CD4-positive, CD25-positive, alpha-beta regulatory T cell (primary cell): ENCODE data around the gene FAM184B. TPM values are rescaled to one million over a fixed set of nuclear protein-coding genes. Genes with fewer than 3 reads are reported as not detected.
A peak's percentile ranks its signal among the peaks of the same experiment; 100 is the strongest.

Experiments used
- ATAC-seq, 2 donors: fragments of 150-1000 bp; cut with Tn5 transposase; one replicate each; pipeline ENCODE4 v1.10.0; 2021; ENCODE audit warnings: low read depth in 2 of 2, moderate number of reproducible peaks in 2 of 2, moderate library complexity in 1 of 2
- DNase-seq, 3 donors: peaks; one replicate each; pipeline versions ENCODE4 v3.0.0 to v3.0.0-alpha.2; 2012 to 2022; ENCODE audit warnings: mixed read lengths in 1 of 3
- H3K27ac ChIP-seq: one replicate; pipeline ENCODE4 v1.7.0; 2013; ENCODE audit warnings: mild to moderate bottlenecking, low read length; ENCODE audit not compliant: insufficient read depth, poor library complexity, severe bottlenecking
- H3K27me3 ChIP-seq: one replicate; pipeline ENCODE4 v1.7.0; 2013; ENCODE audit warnings: low read length; ENCODE audit not compliant: control insufficient read depth, insufficient read depth
- H3K36me3 ChIP-seq: one replicate; pipeline ENCODE4 v1.7.0; 2013; ENCODE audit warnings: mild to moderate bottlenecking, low read length, moderate library complexity; ENCODE audit not compliant: control insufficient read depth, insufficient read depth
- H3K4me1 ChIP-seq: 2 replicates; pipeline ENCODE4 v1.7.0; 2013; ENCODE audit warnings: mild to moderate bottlenecking, low read length; ENCODE audit not compliant: insufficient read depth, control insufficient read depth, poor library complexity, severe bottlenecking
- H3K4me3 ChIP-seq: one replicate; pipeline ENCODE4 v1.7.0; 2013; ENCODE audit warnings: low read depth, mild to moderate bottlenecking, low read length, moderate library complexity
- H3K9me3 ChIP-seq, 2 experiments: 1 replicate in 1 of 2; 2 replicates in 1 of 2; pipeline ENCODE4 v1.7.0; 2013; ENCODE audit warnings: low read length in 2 of 2, mild to moderate bottlenecking in 1 of 2, moderate library complexity in 1 of 2; ENCODE audit not compliant: control insufficient read depth in 2 of 2
- H3K27ac Mint-ChIP-seq, 3 donors: one replicate each; pipeline ENCODE4 v1.8.0; 2020 to 2022; ENCODE audit warnings: mild to moderate bottlenecking in 3 of 3, mixed read lengths in 3 of 3, moderate library complexity in 2 of 3
- H3K27me3 Mint-ChIP-seq: one replicate; pipeline ENCODE4 v1.8.0; 2022; ENCODE audit warnings: mild to moderate bottlenecking, mixed read lengths
- H3K36me3 Mint-ChIP-seq: one replicate; pipeline ENCODE4 v1.8.0; 2020; ENCODE audit warnings: mixed read lengths
- H3K4me1 Mint-ChIP-seq, 4 donors: one replicate each; pipeline ENCODE4 v1.8.0; 2020 to 2022; ENCODE audit warnings: mixed read lengths in 4 of 4, mild to moderate bottlenecking in 1 of 4
- H3K4me3 Mint-ChIP-seq, 4 donors: one replicate each; pipeline ENCODE4 v1.8.0; 2020 to 2022; ENCODE audit warnings: mild to moderate bottlenecking in 4 of 4, mixed read lengths in 4 of 4, moderate library complexity in 3 of 4
- H3K9me3 Mint-ChIP-seq, 7 donors: one replicate each; pipeline ENCODE4 v1.8.0; 2020 to 2022; ENCODE audit warnings: mixed read lengths in 7 of 7, mild to moderate bottlenecking in 3 of 7, moderate library complexity in 2 of 7
- polyA plus RNA-seq, 4 donors: library from polyadenylated mRNA; unstranded; fragments of 300-500 nt; fragmentation: Illumina TruSeq; gene quantifications; one replicate each; pipeline ENCODE4 v1.2.3, GENCODE V29; 2021
- total RNA-seq: library from RNA; stranded (reverse); gene quantifications from one replicate; pipeline ENCODE4 v1.2.3, GENCODE V29; 2022

FAM184B gene
- total and polyA plus RNA-seq, 5 donors from 2014 or later, result 0.03 TPM; not detected in 4

- H3K27me3 ChIP-seq, result no peaks in the 10 kb centered on the region
- no peaks in the 10 kb centered on the region for H3K9me3 Mint-ChIP-seq
- H3K9me3 ChIP-seq, result no peaks in the 10 kb centered on the region
- H3K27me3 Mint-ChIP-seq, result no peaks in the 10 kb centered on the region
- no peak overlapping the region for H3K4me3 ChIP-seq
- peaks cover 9% of the 10 kb centered on the region for H3K4me1 ChIP-seq
- H3K27ac ChIP-seq, result no peak overlapping the region
- H3K27ac Mint-ChIP-seq, result no peak overlapping the region
- DNase-seq (no peak), ATAC-seq (no peak)
- H3K4me3 Mint-ChIP-seq, result no peak overlapping the region
- peaks cover 62% of the 10 kb centered on the region for H3K36me3 Mint-ChIP-seq
- peaks cover 4 to 52% (median 35%) of the 10 kb centered on the region in 4 donors for H3K4me1 Mint-ChIP-seq
- peaks cover 93% of the 10 kb centered on the region for H3K36me3 ChIP-seq
Observed at GRCh38 chr4:17623451-17624001, 157.9 kb downstream of the FAM184B start.

GRCh38 chr4:17619416-17620105, 161.9 kb downstream of the FAM184B start:
- peak overlapping the region in 3 of 4 donors; percentile 32 to 57 (median 35) for H3K4me3 Mint-ChIP-seq
- H3K27me3 Mint-ChIP-seq, result peaks cover 5% of the 10 kb centered on the region
- Histone ChIP-seq H3K27ac (no peak overlapping the region), H3K27me3 (no peaks in the 10 kb centered on the region), H3K36me3 (peaks cover 65% of the 10 kb centered on the region), H3K9me3 (no peaks in the 10 kb centered on the region), H3K4me3 (peak overlapping the region; percentile 30), H3K4me1 (peaks cover 41% of the 10 kb centered on the region)
- peaks cover 8 to 63% (median 42%) of the 10 kb centered on the region in 4 donors for H3K4me1 Mint-ChIP-seq
- DNase-seq (no peak), ATAC-seq (no peak)
- no peaks in the 10 kb centered on the region for H3K9me3 Mint-ChIP-seq
- peak overlapping the region; percentile 15 to 58 (median 21) for H3K27ac Mint-ChIP-seq
- peaks cover 45% of the 10 kb centered on the region for H3K36me3 Mint-ChIP-seq

GRCh38 chr4:17618926-17619325, 162.5 kb downstream of the FAM184B start:
- Mint-ChIP-seq H3K27ac (peak overlapping the region; percentile 21 to 58 (median 50)), H3K36me3 (peaks cover 41% of the 10 kb centered on the region), H3K9me3 (no peaks in the 10 kb centered on the region), H3K27me3 (peaks cover 11% of the 10 kb centered on the region), H3K4me1 (peaks cover 8 to 63% (median 38%) of the 10 kb centered on the region in 4 donors), H3K4me3 (peak overlapping the region; percentile 0 to 90 (median 58))
- H3K36me3 ChIP-seq, result peaks cover 58% of the 10 kb centered on the region
- H3K9me3 ChIP-seq, result no peaks in the 10 kb centered on the region
- DNase-seq, result peak in 1 of 3 donors; percentile 14
- H3K4me3 ChIP-seq, result peak overlapping the region; percentile 30
- H3K27me3 ChIP-seq, result no peaks in the 10 kb centered on the region
- peaks cover 43% of the 10 kb centered on the region for H3K4me1 ChIP-seq
- ATAC-seq, result no peak
- no peak overlapping the region for H3K27ac ChIP-seq

- no peak for DNase-seq
- peaks cover 27% of the 10 kb centered on the region for H3K36me3 Mint-ChIP-seq
Observed at GRCh38 chr4:17616283-17616682, 165.1 kb downstream of the FAM184B start.

GRCh38 chr4:17614416-17615299, 166.8 kb downstream of the FAM184B start, which contains the start of gene MED28:
TSS of gene MED28 (plus strand) at chr4:17614641. CDS start at chr4:17614655, 14 bp downstream.
- H3K9me3 Mint-ChIP-seq, result no peaks in the 10 kb centered on the region
- H3K27ac Mint-ChIP-seq, result peak within 1 kb of the TSS; percentile 97 to 100 (median 97)
- peaks cover 46% of the 10 kb centered on the region for H3K4me1 ChIP-seq
- H3K4me1 Mint-ChIP-seq, result peaks cover 15 to 60% (median 33%) of the 10 kb centered on the region in 4 donors
- no peaks in the 10 kb centered on the region for H3K9me3 ChIP-seq
- peaks cover 14% of the 10 kb centered on the region for H3K27me3 Mint-ChIP-seq
- peak within 1 kb of the TSS; percentile 97 to 100 (median 98) for H3K4me3 Mint-ChIP-seq
- H3K4me3 ChIP-seq, result peak within 1 kb of the TSS; percentile 99
- DNase-seq, result peak; percentile 94 to 96 (median 95)
- H3K36me3 Mint-ChIP-seq, result peaks cover 21% of the 10 kb centered on the region
- peak within 1 kb of the TSS; percentile 91 for H3K27ac ChIP-seq
- ATAC-seq, result peak; percentile 94
- H3K27me3 ChIP-seq, result no peaks in the 10 kb centered on the region
- peaks cover 17% of the 10 kb centered on the region for H3K36me3 ChIP-seq

More at GRCh38 chr4:17616283-17616682, 165.1 kb downstream of the FAM184B start:
- peak overlapping the region; percentile 84 to 86 (median 85) for H3K4me3 Mint-ChIP-seq
- no peaks in the 10 kb centered on the region for H3K9me3 Mint-ChIP-seq
- H3K9me3 ChIP-seq, result no peaks in the 10 kb centered on the region
- peaks cover 33% of the 10 kb centered on the region for H3K36me3 ChIP-seq
- ATAC-seq, result no peak
- peak overlapping the region in 2 of 3 donors; percentile 72 to 78 for H3K27ac Mint-ChIP-seq
- peak overlapping the region; percentile 69 for H3K4me3 ChIP-seq
- peaks cover 14% of the 10 kb centered on the region for H3K27me3 Mint-ChIP-seq
- H3K27me3 ChIP-seq, result no peaks in the 10 kb centered on the region
- H3K4me1 Mint-ChIP-seq, result peaks cover 15 to 64% (median 37%) of the 10 kb centered on the region in 4 donors
- H3K27ac ChIP-seq, result no peak overlapping the region
- H3K4me1 ChIP-seq, result peaks cover 46% of the 10 kb centered on the region

GRCh38 chr4:17613761-17614415, 167.5 kb downstream of the FAM184B start:
- ATAC-seq (peak; percentile 35 to 44), DNase-seq (peak in 1 of 3 donors; percentile 14)
- Histone ChIP-seq H3K4me3 (peak overlapping the region; percentile 99), H3K27me3 (no peaks in the 10 kb centered on the region), H3K27ac (peak overlapping the region; percentile 91), H3K4me1 (peaks cover 40% of the 10 kb centered on the region), H3K36me3 (peaks cover 12% of the 10 kb centered on the region), H3K9me3 (no peaks in the 10 kb centered on the region)
- Mint-ChIP-seq H3K4me3 (peak overlapping the region; percentile 97 to 100 (median 98)), H3K27ac (peak overlapping the region; percentile 97 to 100 (median 97)), H3K36me3 (peaks cover 14% of the 10 kb centered on the region), H3K27me3 (peaks cover 14% of the 10 kb centered on the region), H3K4me1 (peaks cover 12 to 53% (median 26%) of the 10 kb centered on the region in 4 donors), H3K9me3 (no peaks in the 10 kb centered on the region)

GRCh38 chr4:17605236-17605635, 176.2 kb downstream of the FAM184B start:
- H3K4me1 ChIP-seq, result no peaks in the 10 kb centered on the region
- no peak overlapping the region for H3K27ac ChIP-seq
- Mint-ChIP-seq H3K27me3 (no peaks in the 10 kb centered on the region), H3K4me3 (no peak overlapping the region), H3K9me3 (no peaks in the 10 kb centered on the region), H3K4me1 (peaks cover 0 to under 1% (median 0%) of the 10 kb centered on the region in 4 donors), H3K27ac (peak overlapping the region in 2 of 3 donors; percentile 55 to 75), H3K36me3 (peaks cover 30% of the 10 kb centered on the region)
- no peaks in the 10 kb centered on the region for H3K9me3 ChIP-seq
- no peak overlapping the region for H3K4me3 ChIP-seq
- peaks cover 56% of the 10 kb centered on the region for H3K36me3 ChIP-seq
- DNase-seq, result no peak
- ATAC-seq, result no peak
- no peaks in the 10 kb centered on the region for H3K27me3 ChIP-seq
